Measurements from ENCODE around the gene SERGEF. TPM values are rescaled to one million over a fixed set of nuclear protein-coding genes. Genes with fewer than 3 reads are reported as not detected.
"Not testable (repeated sequence)": the region's sequence is repeated elsewhere in the genome, so short reads cannot be mapped to it uniquely, and the experiment has no call there.

Gene SERGEF
- total RNA-seq, 1 experiment from 2014 or later: 31.4 TPM

DNA sequence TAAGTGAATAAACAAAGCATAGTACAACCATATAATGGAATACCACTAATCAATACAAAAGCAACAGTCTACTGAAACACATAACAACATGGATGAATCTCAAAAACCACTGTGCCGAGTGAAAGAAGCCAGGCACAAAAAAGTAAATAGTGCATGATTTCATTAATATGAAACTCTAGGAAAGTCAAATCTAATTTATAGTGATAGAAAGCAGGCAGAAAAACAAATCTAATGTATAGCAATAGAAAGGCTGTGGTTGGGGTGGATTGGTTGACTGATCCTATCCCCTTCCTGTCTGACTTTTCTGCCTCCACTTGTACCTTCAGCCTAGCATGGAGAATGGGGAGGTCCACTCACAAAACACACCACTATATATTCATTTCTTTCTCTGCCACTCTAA is 115.4 kb downstream of the SERGEF start:
- no peak overlapping the region for H2AFZ ChIP-seq (ENCODE audit: low read length)
- no peaks in the 10 kb centered on the region for H3K36me3 Mint-ChIP-seq (ENCODE audit: insufficient read depth in 1 of 3, low read depth in 3 of 3)
- no peak overlapping the region for H3K18ac ChIP-seq (ENCODE audit: insufficient read length, low read depth, low read length)
- no peak overlapping the region for H4K5ac ChIP-seq (ENCODE audit: insufficient read length, low read depth, low read length)
- H3K23me2 ChIP-seq (ENCODE audit: insufficient read length, low read depth, low read length, poor library complexity, severe bottlenecking): no peaks in the 10 kb centered on the region
- no peak overlapping the region for H3K4me3 Mint-ChIP-seq
- H4K91ac ChIP-seq (ENCODE audit: insufficient read length, low read depth, low read length): no peak overlapping the region
- H3K9ac ChIP-seq (ENCODE audit: extremely low read depth, insufficient read length, low read length): no peak overlapping the region
- H3K56ac ChIP-seq (ENCODE audit: insufficient read length, low read depth, low read length): no peak overlapping the region
- no peak overlapping the region for H2BK15ac ChIP-seq (ENCODE audit: low read depth, low read length)
- no peaks in the 10 kb centered on the region for H3K79me1 ChIP-seq (ENCODE audit: insufficient read depth, low read depth, low read length, poor library complexity, severe bottlenecking)
- no peak overlapping the region for H3K23ac ChIP-seq (ENCODE audit: insufficient read length, low read depth, low read length)
- no peaks in the 10 kb centered on the region for H3K9me3 Mint-ChIP-seq
- no peak overlapping the region for H4K8ac ChIP-seq (replicated peaks; ENCODE audit: insufficient read length, low read depth, low read length)
- no CpG with 5 or more reads among the region's 1 CpG for WGBS (ENCODE audit: extremely low coverage, insufficient read length, low lambda C conversion rate)
- H2BK20ac ChIP-seq (ENCODE audit: low read depth, low read length, poor library complexity, severe bottlenecking): no peak overlapping the region
- H3K4me2 ChIP-seq (ENCODE audit: insufficient read depth, insufficient read length, low read length): no peak overlapping the region
- no peak overlapping the region for H3K27ac ChIP-seq (ENCODE audit: insufficient read length, low read depth, low read length)
- H3K27ac Mint-ChIP-seq: no peak overlapping the region
- no peak overlapping the region for H3K4ac ChIP-seq (ENCODE audit: low read depth, low read length)
- H3K27me3 ChIP-seq (ENCODE audit: insufficient read depth, low read length): no peaks in the 10 kb centered on the region
- no peaks in the 10 kb centered on the region for H3K9me3 ChIP-seq (ENCODE audit: control insufficient read depth, low read depth, low read length)
- no peak overlapping the region for H3K14ac ChIP-seq (ENCODE audit: insufficient read depth, low read length)
- peaks cover 5 to 6% of the 10 kb centered on the region in 2 experiments for H3K4me1 Mint-ChIP-seq
- no peak overlapping the region for H2BK120ac ChIP-seq (ENCODE audit: low read depth, low read length, poor library complexity, severe bottlenecking)
- DNase-seq: no peak
- no peak overlapping the region for H2BK5ac ChIP-seq (ENCODE audit: insufficient read length, low read length)
- no peaks in the 10 kb centered on the region for H3K79me2 ChIP-seq (ENCODE audit: insufficient read depth, low read length)
- no peak overlapping the region for H2BK12ac ChIP-seq (ENCODE audit: insufficient read length, low read depth, low read length)
- no peaks in the 10 kb centered on the region for H4K20me1 ChIP-seq (ENCODE audit: control insufficient read depth, insufficient read depth, insufficient read length)
- TF ChIP-seq, protein P1, sequence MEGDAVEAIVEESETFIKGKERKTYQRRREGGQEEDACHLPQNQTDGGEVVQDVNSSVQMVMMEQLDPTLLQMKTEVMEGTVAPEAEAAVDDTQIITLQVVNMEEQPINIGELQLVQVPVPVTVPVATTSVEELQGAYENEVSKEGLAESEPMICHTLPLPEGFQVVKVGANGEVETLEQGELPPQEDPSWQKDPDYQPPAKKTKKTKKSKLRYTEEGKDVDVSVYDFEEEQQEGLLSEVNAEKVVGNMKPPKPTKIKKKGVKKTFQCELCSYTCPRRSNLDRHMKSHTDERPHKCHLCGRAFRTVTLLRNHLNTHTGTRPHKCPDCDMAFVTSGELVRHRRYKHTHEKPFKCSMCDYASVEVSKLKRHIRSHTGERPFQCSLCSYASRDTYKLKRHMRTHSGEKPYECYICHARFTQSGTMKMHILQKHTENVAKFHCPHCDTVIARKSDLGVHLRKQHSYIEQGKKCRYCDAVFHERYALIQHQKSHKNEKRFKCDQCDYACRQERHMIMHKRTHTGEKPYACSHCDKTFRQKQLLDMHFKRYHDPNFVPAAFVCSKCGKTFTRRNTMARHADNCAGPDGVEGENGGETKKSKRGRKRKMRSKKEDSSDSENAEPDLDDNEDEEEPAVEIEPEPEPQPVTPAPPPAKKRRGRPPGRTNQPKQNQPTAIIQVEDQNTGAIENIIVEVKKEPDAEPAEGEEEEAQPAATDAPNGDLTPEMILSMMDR (conservative IDR thresholded peaks at IDR 0.05): no peak
- no peaks in the 10 kb centered on the region for H3K27me3 Mint-ChIP-seq (ENCODE audit: low read depth)
- no peak overlapping the region for H2AK5ac ChIP-seq (ENCODE audit: insufficient read length, low read length)
- H3T11ph ChIP-seq (ENCODE audit: low read length): no peak overlapping the region
- H3K4me1 ChIP-seq (ENCODE audit: insufficient read depth, low read length): no peaks in the 10 kb centered on the region

DNA sequence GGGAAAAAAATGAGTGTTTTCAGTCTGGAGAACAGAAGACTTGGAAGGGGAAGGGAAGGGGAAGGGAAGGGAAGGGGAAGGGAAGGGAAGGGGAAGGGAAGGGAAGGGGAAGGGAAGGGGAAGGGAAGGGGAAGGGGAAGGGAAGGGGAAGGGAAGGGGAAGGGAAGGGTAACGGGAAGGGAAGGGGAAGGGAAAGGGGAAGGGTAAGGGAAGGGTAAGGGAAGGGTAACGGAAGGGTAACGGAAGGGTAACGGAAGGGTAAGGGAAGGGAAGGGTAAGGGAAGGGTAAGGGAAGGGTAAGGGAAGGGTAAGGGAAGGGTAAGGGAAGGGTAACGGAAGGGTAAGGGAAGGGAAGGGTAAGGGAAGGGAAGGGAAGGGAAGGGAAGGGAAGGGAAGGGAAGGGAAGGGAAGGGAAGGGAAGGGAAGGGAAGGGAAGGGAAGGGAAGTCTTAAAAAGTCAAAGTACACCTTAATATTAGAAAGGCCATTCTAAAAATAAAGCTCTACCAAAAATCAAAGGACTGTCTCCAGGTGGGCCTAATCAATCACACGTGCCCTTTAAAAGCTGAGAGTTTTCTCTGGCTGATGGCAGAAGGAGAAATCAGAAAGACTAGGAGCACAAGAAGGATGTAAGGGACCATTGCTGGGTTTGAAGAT is 116.2 kb downstream of the SERGEF start:
- not testable (repeated sequence) for H3K9ac ChIP-seq (ENCODE audit: extremely low read depth, insufficient read length, low read length); DNase-seq; H3K4me2 ChIP-seq (ENCODE audit: insufficient read depth, insufficient read length, low read length); H2BK12ac ChIP-seq (ENCODE audit: insufficient read length, low read depth, low read length); H4K5ac ChIP-seq (ENCODE audit: insufficient read length, low read depth, low read length); H4K20me1 ChIP-seq (ENCODE audit: control insufficient read depth, insufficient read depth, insufficient read length); H3K9me3 ChIP-seq (ENCODE audit: control insufficient read depth, low read depth, low read length); H2BK120ac ChIP-seq (ENCODE audit: low read depth, low read length, poor library complexity, severe bottlenecking); H3K27me3 Mint-ChIP-seq (ENCODE audit: low read depth); H3K18ac ChIP-seq (ENCODE audit: insufficient read length, low read depth, low read length); H3K4me1 Mint-ChIP-seq; H3K23me2 ChIP-seq (ENCODE audit: insufficient read length, low read depth, low read length, poor library complexity, severe bottlenecking); H3K79me2 ChIP-seq (ENCODE audit: insufficient read depth, low read length); H3K56ac ChIP-seq (ENCODE audit: insufficient read length, low read depth, low read length); H3K27me3 ChIP-seq (ENCODE audit: insufficient read depth, low read length); H2BK5ac ChIP-seq (ENCODE audit: insufficient read length, low read length); H2AFZ ChIP-seq (ENCODE audit: low read length); H4K8ac ChIP-seq (replicated peaks; ENCODE audit: insufficient read length, low read depth, low read length); H3K36me3 Mint-ChIP-seq (ENCODE audit: insufficient read depth in 1 of 3, low read depth in 3 of 3); H2BK20ac ChIP-seq (ENCODE audit: low read depth, low read length, poor library complexity, severe bottlenecking); H3K79me1 ChIP-seq (ENCODE audit: insufficient read depth, low read depth, low read length, poor library complexity, severe bottlenecking); H4K91ac ChIP-seq (ENCODE audit: insufficient read length, low read depth, low read length); H2BK15ac ChIP-seq (ENCODE audit: low read depth, low read length); H3K4me3 Mint-ChIP-seq; H3K9me3 Mint-ChIP-seq; H3T11ph ChIP-seq (ENCODE audit: low read length); H3K14ac ChIP-seq (ENCODE audit: insufficient read depth, low read length); H3K27ac Mint-ChIP-seq; H3K23ac ChIP-seq (ENCODE audit: insufficient read length, low read depth, low read length); H3K4me1 ChIP-seq (ENCODE audit: insufficient read depth, low read length); H2AK5ac ChIP-seq (ENCODE audit: insufficient read length, low read length); H3K4ac ChIP-seq (ENCODE audit: low read depth, low read length); H3K27ac ChIP-seq (ENCODE audit: insufficient read length, low read depth, low read length)
- WGBS (ENCODE audit: extremely low coverage, insufficient read length, low lambda C conversion rate): 100% methylated on average over 3 of the region's 6 CpGs
